GM12892 (cell line): ENCODE measurements around the gene ASB14.

Experiments
- DNase-seq: peaks from one replicate; pipeline ENCODE4 v3.0.0; 2011; ENCODE audit not compliant: insufficient read length
- FAIRE-seq: peaks from 2 replicates; lab custom pipeline; 2011; peaks lifted over from hg19 to GRCh38; lab: Jason Lieb, UNC
- POLR2A ChIP-seq: IDR thresholded peaks from 2 replicates; pipeline ENCODE4 v1.6.1; 2011; ENCODE audit warnings: low read depth, low read length, control low read depth
- POLR2AphosphoS5 ChIP-seq: IDR thresholded peaks from 2 replicates; pipeline ENCODE4 v1.6.1; 2011; ENCODE audit warnings: low read depth, low read length, control low read depth
- TAF1 ChIP-seq: IDR thresholded peaks from 2 replicates; pipeline ENCODE4 v1.6.1; 2011; ENCODE audit warnings: low read depth, mild to moderate bottlenecking, control low read depth, low read length, borderline replicate concordance

The ASB14 gene

DNA sequence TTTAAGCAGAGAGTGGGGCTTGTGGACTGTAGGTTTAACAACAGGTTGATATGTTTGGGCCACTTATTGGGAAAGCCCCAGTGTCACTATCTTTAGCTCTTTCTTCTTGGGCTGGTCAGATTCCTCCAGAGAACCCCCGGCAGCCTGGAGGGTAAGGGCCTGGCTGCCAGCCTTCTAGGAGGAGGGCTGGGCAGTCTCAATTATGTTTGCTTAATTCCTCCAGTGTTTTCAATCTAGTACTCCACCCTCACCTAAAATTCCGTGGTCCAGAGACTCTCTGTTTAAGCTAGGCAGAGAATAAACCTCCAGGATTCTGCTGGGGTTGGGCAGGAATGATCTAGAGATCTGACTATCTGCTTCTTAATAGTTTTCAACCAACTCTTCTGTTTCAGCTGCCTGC is 5.3 kb downstream of the ASB14 start:
- no peak for FAIRE-seq
- TF ChIP-seq POLR2A (no peak), POLR2AphosphoS5 (no peak), TAF1 (no peak)

DNA sequence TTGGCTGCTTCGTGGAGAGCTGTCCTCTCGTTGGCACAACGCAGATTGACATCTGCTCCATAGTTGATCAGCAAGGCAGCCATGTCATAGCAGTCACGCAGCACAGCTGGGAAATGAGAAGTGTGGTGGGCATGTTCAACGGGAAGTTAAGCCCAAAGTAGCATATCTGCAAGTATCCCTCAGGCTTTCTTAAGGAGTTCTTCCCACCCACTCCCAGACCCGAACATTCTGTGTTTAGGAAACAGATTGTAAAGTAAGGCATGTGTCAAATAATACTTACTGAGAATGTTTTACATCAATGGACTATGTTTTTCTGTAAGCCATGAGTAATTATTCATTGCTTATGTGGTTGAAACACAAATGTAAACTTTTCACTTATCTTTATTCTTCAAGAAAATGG is 9.2 kb downstream of the ASB14 start:
- no peak for TF ChIP-seq POLR2A
- TF ChIP-seq TAF1, result no peak
- TF ChIP-seq POLR2AphosphoS5, result no peak
- FAIRE-seq (no peak), DNase-seq (no peak)

More for the DNA sequence above, 5.3 kb downstream of the ASB14 start:
- no peak for DNase-seq

DNA sequence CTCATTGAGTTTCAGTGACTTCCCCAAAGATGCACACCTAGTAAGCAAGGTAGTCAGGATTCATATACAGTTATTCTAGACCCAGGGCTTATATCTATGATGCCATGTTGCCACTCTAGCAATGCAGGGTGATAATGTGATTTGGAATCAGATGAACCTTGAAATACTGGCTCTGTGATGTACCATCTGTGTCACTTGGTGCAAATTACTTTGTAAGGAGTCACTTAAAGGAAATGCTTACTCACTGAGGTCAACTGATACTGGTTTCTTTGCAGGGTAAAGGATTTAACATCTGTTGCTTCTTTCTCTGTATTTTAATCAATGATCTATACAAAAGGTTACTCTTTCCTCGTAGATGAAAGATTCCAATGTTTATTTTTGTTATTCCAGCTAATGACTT is 10.8 kb downstream of the ASB14 start:
- TF ChIP-seq TAF1 (no peak), POLR2A (no peak), POLR2AphosphoS5 (no peak)
- DNase-seq, result no peak
- no peak for FAIRE-seq

DNA sequence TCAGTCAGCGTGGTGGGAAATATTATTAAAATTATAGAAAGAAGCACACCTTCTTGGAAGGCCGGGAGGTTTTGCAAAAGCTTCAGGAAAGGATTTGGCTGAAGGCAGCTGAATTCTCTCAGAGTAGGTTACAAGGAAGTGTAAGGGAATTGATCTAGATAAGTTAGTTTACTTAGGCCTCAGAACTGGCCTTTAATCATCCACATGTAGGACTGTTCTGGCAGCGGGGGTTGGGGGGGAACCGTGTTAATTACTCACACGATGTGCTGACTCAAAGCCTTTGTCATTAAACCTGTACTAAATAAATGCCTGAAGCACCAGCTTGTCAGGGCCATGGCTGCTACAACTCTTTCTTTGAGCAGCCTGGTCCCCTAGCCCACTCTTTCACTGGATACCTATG is 12.8 kb downstream of the ASB14 start:
- DNase-seq (no peak), FAIRE-seq (no peak)

DNA sequence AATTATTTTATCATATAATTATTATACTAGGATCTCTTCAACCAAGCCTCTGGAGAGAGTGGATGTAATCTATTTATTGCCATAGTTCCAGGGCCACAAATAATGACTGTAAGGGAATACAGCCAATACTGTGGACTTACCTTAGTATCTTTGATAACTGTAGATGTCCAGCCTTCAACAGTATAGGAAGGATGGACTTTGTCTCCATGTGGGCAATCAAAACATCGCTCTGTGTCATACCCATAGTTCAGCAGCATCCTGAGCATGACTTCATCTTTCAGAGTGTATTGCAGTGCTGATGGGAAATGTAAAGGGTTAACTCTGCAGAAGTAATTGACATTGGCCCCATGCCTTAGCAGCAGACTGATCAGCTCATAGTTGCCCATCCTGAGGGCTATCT is 14.2 kb downstream of the ASB14 start:
- FAIRE-seq, result no peak
- DNase-seq, result no peak
- TF ChIP-seq TAF1 (no peak), POLR2AphosphoS5 (no peak), POLR2A (no peak)

More for the DNA sequence above, 12.8 kb downstream of the ASB14 start:
- no peak for TF ChIP-seq POLR2AphosphoS5
- no peak for TF ChIP-seq POLR2A
- no peak for TF ChIP-seq TAF1

DNA sequence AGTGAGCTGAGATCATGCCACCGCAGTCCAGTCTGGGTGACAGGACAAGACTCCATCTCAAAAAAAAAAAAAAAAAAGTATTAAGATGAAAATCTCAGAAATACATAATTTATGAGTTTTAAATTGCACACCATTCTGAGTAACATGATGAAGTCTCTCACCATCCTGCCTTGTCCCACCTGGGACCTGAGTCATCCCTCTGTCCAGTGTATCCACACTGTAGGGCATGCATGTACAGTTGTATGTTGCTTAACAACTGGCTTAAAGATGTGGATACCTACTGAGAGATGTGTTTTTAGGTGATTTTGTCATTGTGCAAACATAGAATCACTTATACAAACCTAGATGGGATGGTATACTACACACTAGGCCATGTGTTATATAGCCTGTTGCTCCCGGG is 17.1 kb downstream of the ASB14 start:
- DNase-seq, result no peak
- no peak for FAIRE-seq
- no peak for TF ChIP-seq POLR2AphosphoS5
- no peak for TF ChIP-seq POLR2A
- no peak for TF ChIP-seq TAF1

DNA sequence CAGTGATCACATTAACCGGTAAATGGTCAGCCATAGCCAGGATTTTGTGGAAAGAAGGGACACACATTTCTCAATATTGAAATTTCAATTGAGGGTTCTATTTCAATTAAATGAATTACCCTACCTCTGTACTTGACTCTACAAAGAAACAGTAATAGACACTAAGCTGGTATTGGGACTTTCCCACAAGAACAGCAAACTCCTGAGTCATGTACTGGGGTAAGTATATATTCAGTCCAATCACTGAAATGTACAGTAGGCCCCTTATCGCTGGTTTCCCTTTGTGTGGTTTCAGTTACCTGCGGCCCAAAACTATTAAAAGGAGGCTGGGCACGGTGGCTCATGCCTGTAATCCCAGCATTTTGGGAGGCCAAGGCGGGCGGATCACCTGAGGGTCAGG is 17.6 kb downstream of the ASB14 start:
- DNase-seq, result no peak
- TF ChIP-seq TAF1, result no peak
- TF ChIP-seq POLR2A, result no peak
- no peak for TF ChIP-seq POLR2AphosphoS5
- no peak for FAIRE-seq

DNA sequence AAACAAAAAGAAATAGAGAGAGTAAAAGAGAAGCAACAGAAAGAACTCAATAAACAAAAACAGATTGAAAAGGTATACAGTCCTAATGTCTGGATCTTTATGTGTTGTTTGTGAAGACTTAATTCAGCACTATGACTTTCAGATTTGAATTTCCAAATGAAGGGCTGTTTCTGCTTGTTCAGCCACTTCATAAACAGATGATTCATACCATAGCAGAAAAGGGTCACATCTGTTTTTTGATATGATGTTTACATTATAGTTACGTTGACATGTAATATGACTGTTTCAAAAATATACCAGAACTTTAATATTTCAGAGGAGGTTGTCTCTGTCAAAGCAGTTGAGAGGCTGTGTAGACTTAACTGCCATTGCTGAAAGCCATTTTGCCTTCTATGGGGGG is 24.1 kb downstream of the ASB14 start:
- DNase-seq (no peak), FAIRE-seq (no peak)
- TF ChIP-seq POLR2AphosphoS5 (no peak), TAF1 (no peak), POLR2A (no peak)

DNA sequence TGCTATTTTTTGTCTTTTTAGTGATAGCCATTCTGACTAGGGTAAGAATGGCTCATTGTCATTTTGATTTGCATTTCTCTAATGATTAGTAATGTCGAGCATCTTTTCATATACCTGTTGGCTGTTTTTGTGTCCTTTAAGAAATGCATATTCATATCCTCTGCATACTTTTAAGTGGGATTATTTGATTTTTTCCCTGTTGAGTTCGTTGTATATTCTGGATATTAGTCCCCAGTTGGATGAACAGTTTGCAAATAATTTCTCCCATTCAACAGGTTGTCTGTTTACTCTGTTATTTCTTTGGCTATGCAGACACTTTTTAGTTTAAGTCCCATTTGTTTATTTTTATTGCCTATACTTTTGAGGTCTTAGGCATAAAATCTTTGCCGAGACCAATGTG is 30.6 kb downstream of the ASB14 start:
- TF ChIP-seq POLR2AphosphoS5, result no peak
- TF ChIP-seq TAF1, result no peak
- TF ChIP-seq POLR2A, result no peak
- DNase-seq (no peak), FAIRE-seq (no peak)

DNA sequence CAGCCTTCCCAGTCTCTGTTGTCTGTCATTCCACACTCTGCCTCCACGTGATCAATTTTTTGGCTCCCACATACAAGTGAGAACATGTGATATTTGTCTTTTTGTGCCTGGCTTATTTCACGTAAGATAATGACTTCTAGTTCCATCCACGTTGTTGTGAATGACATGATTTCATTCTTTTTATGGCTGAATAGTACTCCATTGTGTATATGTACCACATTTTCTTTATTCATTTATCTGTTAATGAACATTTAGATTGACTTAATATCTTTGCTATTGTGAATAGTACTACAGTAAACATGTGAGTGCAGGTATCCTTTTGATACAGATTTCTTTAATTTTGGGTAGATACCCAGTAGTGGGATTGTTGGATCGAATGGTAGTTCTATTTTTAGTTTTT is 31.4 kb downstream of the ASB14 start:
- TF ChIP-seq POLR2A (no peak), POLR2AphosphoS5 (no peak), TAF1 (no peak)
- DNase-seq (no peak), FAIRE-seq (no peak)

DNA sequence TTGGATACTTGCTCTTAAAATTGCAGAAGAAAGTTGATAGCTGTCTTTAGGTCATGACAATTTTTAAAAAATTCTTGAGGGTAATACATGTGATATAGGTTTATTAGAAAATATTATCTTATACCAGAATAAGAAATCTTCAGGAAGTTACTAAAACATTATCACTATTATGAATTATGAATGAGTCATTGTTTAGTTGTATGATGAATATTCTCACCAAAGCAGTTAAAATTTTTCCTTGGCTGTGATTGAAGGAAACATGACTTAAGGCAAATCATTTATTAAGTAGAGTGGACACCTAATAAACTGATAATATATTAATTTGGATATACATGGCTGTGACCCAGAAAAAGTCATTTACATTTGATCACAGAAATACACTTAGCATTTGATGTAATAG is 34.8 kb downstream of the ASB14 start:
- no peak for TF ChIP-seq TAF1
- no peak for DNase-seq
- no peak for FAIRE-seq

DNA sequence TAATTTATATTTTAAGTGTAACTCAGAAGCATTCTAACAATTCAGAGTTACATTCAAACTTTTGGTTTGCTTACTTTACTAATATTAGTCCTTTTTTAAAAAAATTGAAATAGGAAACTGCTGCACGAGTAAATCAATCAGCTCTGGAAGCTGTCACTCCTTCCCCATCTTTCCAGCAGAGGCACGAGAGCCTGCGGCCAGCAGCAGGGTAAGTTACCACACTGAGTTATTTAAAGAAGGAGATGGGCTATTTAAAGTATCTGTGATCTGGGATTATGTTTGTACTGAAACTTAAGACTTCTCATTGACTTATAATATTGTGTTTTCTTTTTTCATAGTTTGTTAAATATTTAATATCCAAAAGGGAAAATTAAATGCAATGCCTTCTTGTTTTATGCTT is 35.6 kb downstream of the ASB14 start:
- DNase-seq (no peak), FAIRE-seq (no peak)
- TF ChIP-seq POLR2AphosphoS5 (no peak), POLR2A (no peak), TAF1 (no peak)

DNA sequence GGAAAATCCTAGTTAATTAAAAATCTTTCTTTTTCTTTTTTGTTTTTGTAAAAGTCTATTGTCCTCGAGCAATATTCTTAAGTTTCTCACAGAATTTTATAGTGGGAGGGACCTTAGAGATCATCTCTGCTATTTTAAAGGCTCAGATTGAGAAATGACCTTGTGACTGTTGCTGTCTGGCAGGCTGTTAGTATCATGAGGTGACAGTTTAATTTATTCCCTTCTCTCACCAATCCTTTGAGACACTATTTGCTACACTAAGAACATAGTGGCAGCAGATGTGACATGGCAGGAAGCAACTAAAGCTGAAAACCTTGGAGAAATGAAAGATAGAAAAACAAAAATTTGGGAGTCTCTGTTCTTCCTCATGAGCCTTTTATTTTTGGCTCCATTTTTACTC is 40.1 kb downstream of the ASB14 start:
- no peak for TF ChIP-seq TAF1
- no peak for TF ChIP-seq POLR2A
- no peak for TF ChIP-seq POLR2AphosphoS5
- DNase-seq (no peak), FAIRE-seq (no peak)
